Pericardium fibroblast (primary cell): ENCODE results near the gene CPA5. TPM values are rescaled to one million over a fixed set of nuclear protein-coding genes. Genes with fewer than 3 reads are reported as not detected.

Experiments used
- total RNA-seq: library from RNA; depleted of rRNA; stranded (reverse); fragments of >200 nt; gene quantifications from 2 replicates; pipeline ENCODE4 v1.2.3, GENCODE V29; 2015

The CPA5 gene
- 0.12 TPM in 1 of 2 replicates, not detected in the other for total RNA-seq

DNA sequence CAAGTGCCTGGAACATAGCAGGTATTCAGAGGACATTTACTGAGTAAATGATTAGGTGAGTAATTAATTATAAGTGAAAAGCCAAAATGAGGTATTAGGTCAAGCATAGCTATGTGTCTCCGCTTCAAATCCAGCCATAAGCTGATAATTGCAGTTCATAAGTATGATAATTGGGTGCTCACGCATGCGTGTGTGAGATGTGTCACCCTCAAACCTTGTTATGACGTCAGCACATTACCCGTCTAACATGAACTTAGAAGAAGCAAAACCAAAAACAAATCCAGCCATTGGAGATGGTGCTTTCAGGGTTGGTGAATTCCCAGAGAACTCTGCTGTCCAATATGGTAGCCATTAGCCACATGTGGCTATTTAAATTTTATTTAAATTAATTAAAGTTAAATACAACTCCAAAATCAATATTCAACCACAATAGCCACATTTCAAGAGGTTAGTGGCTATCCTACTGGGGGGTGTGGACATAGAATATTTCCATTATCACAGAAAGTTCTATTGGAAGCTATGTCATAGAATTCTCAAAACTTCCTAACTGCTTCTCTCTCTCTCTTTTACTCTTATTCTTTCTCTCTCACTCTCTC lies at the start of gene CPA5:
Gene CPA5, plus strand, starts transcription at position 546 of the 596 bp plus-strand sequence. CDS start 1,670 bp downstream, outside the sequence.

DNA sequence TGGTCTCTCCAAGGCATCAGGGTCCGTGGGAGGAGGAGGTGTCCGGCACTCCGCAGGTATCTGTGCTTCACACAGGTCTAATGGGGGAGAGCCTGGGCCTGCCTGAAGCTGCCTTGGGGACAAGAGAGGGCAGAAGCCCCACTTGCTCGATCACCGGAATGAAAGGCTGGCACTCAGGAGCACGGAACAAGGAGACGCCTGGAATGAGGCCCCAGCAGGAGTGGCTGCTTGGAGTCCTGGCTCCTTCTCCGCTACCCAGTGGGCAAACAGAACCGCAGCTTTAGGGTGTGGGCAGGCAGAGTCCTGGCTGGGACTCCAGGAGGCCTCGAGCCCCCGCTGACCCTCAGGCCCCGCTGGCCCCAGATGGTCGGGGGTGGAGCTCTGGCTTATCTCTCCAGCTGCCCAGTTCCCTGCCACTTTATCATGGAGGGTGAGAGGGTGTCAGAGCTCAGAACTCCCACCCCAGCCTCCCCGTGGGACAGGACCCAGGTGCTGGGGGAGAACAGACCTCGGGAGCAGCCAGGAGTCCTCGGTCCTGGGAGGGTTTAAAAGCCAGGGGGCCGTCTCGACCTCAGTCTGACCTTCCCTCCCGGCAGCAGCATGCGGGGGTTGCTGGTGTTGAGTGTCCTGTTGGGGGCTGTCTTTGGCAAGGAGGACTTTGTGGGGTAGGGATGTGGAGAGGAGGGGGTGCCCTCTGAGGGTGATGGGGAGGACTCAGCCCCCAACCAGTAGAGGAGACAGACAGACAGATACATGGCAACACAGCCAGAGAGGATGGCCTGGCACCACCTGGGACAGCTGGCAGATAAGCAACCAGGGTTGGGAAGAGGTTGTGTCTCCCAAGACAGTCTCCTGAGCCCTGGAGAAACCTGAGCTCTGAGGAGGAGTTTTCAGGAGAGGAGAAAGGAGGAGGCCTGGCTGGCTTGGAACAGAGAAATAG lies 35.6 kb downstream of the CPA5 start, which contains the start of gene CPA1:
Gene CPA1, plus strand, starts transcription at position 574 of the 940 bp plus-strand sequence. Its CDS starts 27 bp downstream, at position 601.

Other genes with a start within 250 kb of the CPA5 start
- gene TMEM209, start 139.4 kb upstream of the CPA5 start, total RNA-seq, result 7.5 and 11.2 TPM in 2 replicates
- gene SSMEM1, start 137.0 kb upstream of the CPA5 start, total RNA-seq, result not detected in 2 replicates
- not detected in 2 replicates for gene CPA2, start 78.0 kb upstream of the CPA5 start, total RNA-seq
- gene CPA4, start 51.7 kb upstream of the CPA5 start, total RNA-seq, result 18.0 and 49.9 TPM in 2 replicates
- 0.70 and 0.94 TPM in 2 replicates for gene CPA1, start 35.7 kb downstream of the CPA5 start, total RNA-seq
- gene CEP41, start 96.2 kb downstream of the CPA5 start, total RNA-seq, result 7.2 and 16.8 TPM in 2 replicates
- 390 and 450 TPM in 2 replicates for gene MEST, start 147.3 kb downstream of the CPA5 start, total RNA-seq